Adrenal gland (tissue), 12 donors: Measurements from ENCODE around the gene RPS6KA4. TPM values are rescaled to one million over a fixed set of nuclear protein-coding genes. Genes with fewer than 3 reads are reported as not detected.
"Not testable (repeated sequence)": the region's sequence is repeated elsewhere in the genome, so short reads cannot be mapped to it uniquely, and the experiment has no call there.

ENCODE experiments used
- DNase-seq, 7 donors: peaks; one replicate each; pipeline ENCODE4 v3.0.0-alpha.2; 2019 to 2020
- H3K27ac ChIP-seq, 5 donors: fragments of 200-600 bp; sonication (generic) in 4 of 5; 1 replicate in 3 of 5; 2 replicates in 2 of 5; pipeline versions ENCODE4 v1.5.1 to v1.8.0; 2016 to 2020; ENCODE audit warnings: mild to moderate bottlenecking in 1 of 5
- H3K27me3 ChIP-seq: fragments of 200-600 bp; 2 replicates; pipeline ENCODE4 v1.8.0; 2021
- H3K36me3 ChIP-seq, 2 donors: fragments of 200-600 bp; replicated peaks in 1 of 2; 1 replicate in 1 of 2; 2 replicates in 1 of 2; pipeline versions ENCODE4 v1.5.1 to v1.8.0; 2018 to 2022
- H3K4me1 ChIP-seq, 2 donors: fragments of 200-600 bp; replicated peaks in 1 of 2; 1 replicate in 1 of 2; 2 replicates in 1 of 2; pipeline versions ENCODE4 v1.5.1 to v1.8.0; 2018 to 2021
- H3K4me3 ChIP-seq, 4 donors: fragments of 200-600 bp; sonication (generic) in 3 of 4; one replicate each; pipeline ENCODE4 v1.5.1; 2016 to 2018
- H3K9me3 ChIP-seq, 3 donors: fragments of 200-600 bp; sonication (generic) in 1 of 3; replicated peaks in 1 of 3; 1 replicate in 2 of 3; 2 replicates in 1 of 3; pipeline versions ENCODE4 v1.5.1 to v1.8.0; 2016 to 2021
- CTCF ChIP-seq, 6 experiments: fragments of 450-650 bp in 4 of 6; fragments of 200-600 bp in 2 of 6; sonication (generic) in 1 of 6; IDR thresholded peaks; 1 replicate in 5 of 6; 2 replicates in 1 of 6; pipeline versions ENCODE4 v1.5.1 to v1.8.0; 2016 to 2021; ENCODE audit warnings: antibody characterized with exemption in 6 of 6, mild to moderate bottlenecking in 2 of 6, moderate library complexity in 1 of 6
- POLR2A ChIP-seq, 2 donors: fragments of 450-650 bp; IDR thresholded peaks; one replicate each; pipeline ENCODE4 v1.6.1; 2017; ENCODE audit warnings: antibody characterized with exemption in 2 of 2, mild to moderate bottlenecking in 2 of 2, moderate library complexity in 1 of 2
- WGBS, 4 donors: extraction: QIAGEN DNeasy Blood & Tissue Kit in 2 of 4; methylation state at CpG; one replicate each; pipeline versions ENCODE4 v1.1.5 to v1.1.7; 2013 to 2017; 5-methylcytosine and 5-hydroxymethylcytosine counted together
- intact Hi-C, 2 donors: fragments of 100-400 bp; cut with DNase I; formaldehyde crosslinking; loops; one replicate each; pipeline versions ENCODE4 v1.14.1 to v1.15.0; 2022 to 2023
- polyA plus RNA-seq, 3 donors: library from polyadenylated mRNA; stranded (reverse); fragments of 200-250 nt in 2 of 3; fragments of 350-450 nt in 1 of 3; fragmentation: Illumina TruSeq in 1 of 3; extraction: RNeasy Lipid Tissue Mini Kit (QIAGEN cat#74804) in 1 of 3; gene quantifications; one replicate each; pipeline ENCODE4 v1.2.3, GENCODE V29; 2013 to 2014
- total RNA-seq, 9 donors: library from RNA; depleted of rRNA in 4 of 9; stranded (reverse); fragments of >200 nt in 4 of 9; fragments of 120-200 nt in 1 of 9; fragmentation: NEBNext Ultra II Directional in 1 of 9; extraction: Animal tissue kit (Norgen Biotek cat#: 25700) in 1 of 9; gene quantifications; one replicate each; pipeline versions ENCODE4 v1.1.0 to v1.2.4, GENCODE V29; 2013 to 2023
- donor health status: healthy with polysubstance abuse.
- donor health status: Bipolar disorder and iron deficiency.
- donor health status: DM: yes; HTN: yes; CAD: no.
- donor health status: DM: no; HTN: no; CAD: no.
- donor health status: DM: no; HTN: no; CAD: no.
- donor health status: DM: yes; HTN: yes; CAD: no.

RPS6KA4 gene
- total and polyA plus RNA-seq, 12 donors: 4.9 to 89.3 (median 26.3) TPM

GRCh38 chr11:64323373-64323772 is 35.6 kb upstream of the RPS6KA4 start:
- Histone ChIP-seq H3K27ac (peak overlapping the region in 2 of 5 donors; percentile 34 to 44), H3K36me3 (peaks cover 0 to 14% of the 10 kb centered on the region in 2 donors), H3K4me1 (peaks cover 10 to 11% of the 10 kb centered on the region in 2 donors), H3K27me3 (no peaks in the 10 kb centered on the region), H3K9me3 (no peaks in the 10 kb centered on the region), H3K4me3 (no peak overlapping the region)
- WGBS, 4 donors: 42 to 70% (median 67%) methylated on average over 2 to 5 of the region's 5 CpGs
- intact Hi-C loops: no loop called here
- TF ChIP-seq POLR2A (IDR thresholded peaks at IDR 0.05) (no peak), CTCF (IDR thresholded peaks at IDR 0.05) (no peak)
- DNase-seq: no peak

GRCh38 chr11:64323984-64324383 is 35.0 kb upstream of the RPS6KA4 start:
- H3K4me1 ChIP-seq, intact Hi-C loops, H3K9me3 ChIP-seq, H3K4me3 ChIP-seq, H3K27me3 ChIP-seq: not testable (repeated sequence)
- H3K36me3 ChIP-seq: peaks cover 0 to 14% of the 10 kb centered on the region in 2 donors
- H3K27ac ChIP-seq: peak overlapping the region in 4 of 5 donors; percentile 43 to 64 (median 46)
- peak in 2 of 7 donors; percentile 19 to 27 for DNase-seq
- WGBS, 4 donors: 49 to 78% (median 58%) methylated on average over 1 to 4 of the region's 4 CpGs

DNA sequence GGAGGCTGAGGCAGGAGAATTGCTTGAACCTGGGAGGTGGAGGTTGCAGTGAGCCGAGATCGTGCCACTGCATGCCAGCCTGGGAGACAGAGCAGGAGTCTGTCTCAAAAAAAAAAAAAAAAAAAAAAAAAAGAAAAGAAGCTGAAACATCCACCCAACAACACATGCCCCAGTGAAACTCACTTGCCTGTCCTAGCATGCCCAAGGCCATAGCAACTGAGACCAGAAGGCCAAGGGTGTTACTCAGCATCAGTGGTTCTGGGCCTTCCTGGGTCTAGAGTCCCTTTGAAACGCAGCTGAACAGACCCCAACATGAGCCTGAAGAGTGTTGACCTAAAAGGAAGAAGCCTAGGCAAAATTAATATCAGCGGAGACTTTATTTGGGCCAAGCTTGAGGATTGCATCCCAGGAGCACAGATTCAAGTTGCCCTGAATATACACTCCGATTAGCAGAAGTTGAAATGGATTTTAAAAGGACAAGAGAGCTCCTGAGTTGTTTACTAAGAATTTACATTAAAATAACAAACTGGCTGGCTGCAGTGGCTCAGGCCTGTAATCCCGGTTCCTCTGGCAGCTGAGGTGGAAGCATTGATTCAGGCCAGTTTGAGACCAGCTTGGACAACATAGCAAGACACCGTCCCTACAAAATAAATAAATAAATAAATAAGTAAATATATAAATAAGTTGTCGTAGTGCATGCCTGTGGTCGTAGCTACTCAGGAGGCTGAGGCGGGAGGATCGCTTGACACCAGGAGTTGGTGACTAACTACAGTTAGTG is 34.1 kb upstream of the RPS6KA4 start:
- intact Hi-C loops: no loop called here
- Histone ChIP-seq H3K9me3 (no peaks in the 10 kb centered on the region), H3K27ac (peak overlapping the region in 2 of 5 donors; percentile 44 to 64), H3K4me3 (no peak overlapping the region), H3K4me1 (no peaks in the 10 kb centered on the region), H3K27me3 (no peaks in the 10 kb centered on the region), H3K36me3 (peaks cover 0 to 14% of the 10 kb centered on the region in 2 donors)
- peak in 1 of 7 donors; percentile 43 for DNase-seq
- 75 to 82% (median 78%) methylated on average over 11 of the region's 11 CpGs for WGBS, 4 donors
- TF ChIP-seq CTCF (IDR thresholded peaks at IDR 0.05): no peak
- TF ChIP-seq POLR2A (IDR thresholded peaks at IDR 0.05): no peak

DNA sequence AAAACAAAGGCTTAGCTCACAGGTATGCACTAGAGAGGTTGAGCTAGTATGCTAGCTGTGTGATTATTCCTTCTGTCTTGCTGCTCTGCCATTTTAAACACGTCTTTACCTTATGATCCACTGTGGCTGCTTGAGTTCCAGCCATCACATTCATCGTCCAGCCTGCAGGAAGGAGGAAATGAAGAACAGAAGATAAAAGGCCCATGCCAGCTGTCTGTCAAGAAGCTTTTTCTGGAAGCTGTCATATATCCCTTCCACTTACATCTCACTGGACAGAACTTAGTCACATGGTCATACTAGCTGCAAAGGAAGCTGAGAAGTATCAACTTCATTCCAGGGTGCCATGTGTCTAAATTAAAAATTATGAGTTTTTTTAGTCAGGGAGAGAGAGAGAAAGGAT is 31.6 kb upstream of the RPS6KA4 start:
- peaks cover 0 to 5% of the 10 kb centered on the region in 2 donors for H3K36me3 ChIP-seq
- H3K4me3 ChIP-seq: no peak overlapping the region
- H3K9me3 ChIP-seq: no peaks in the 10 kb centered on the region
- H3K27ac ChIP-seq: no peak overlapping the region
- TF ChIP-seq CTCF (IDR thresholded peaks at IDR 0.05) (no peak), POLR2A (IDR thresholded peaks at IDR 0.05) (no peak)
- no peak for DNase-seq
- no peaks in the 10 kb centered on the region for H3K27me3 ChIP-seq
- H3K4me1 ChIP-seq: peaks cover 8 to 14% of the 10 kb centered on the region in 2 donors
- intact Hi-C loops: no loop called here
- 86 to 90% (median 88%) methylated on average over 2 of the region's 2 CpGs for WGBS, 4 donors

- no peak for TF ChIP-seq CTCF (IDR thresholded peaks at IDR 0.05)
- no peak for TF ChIP-seq POLR2A (IDR thresholded peaks at IDR 0.05)
- 92 to 97% (median 94%) methylated on average over 3 of the region's 3 CpGs for WGBS, 4 donors
- no peaks in the 10 kb centered on the region for H3K36me3 ChIP-seq
- no peak overlapping the region for H3K4me3 ChIP-seq
- intact Hi-C loops: no loop called here
- peaks cover 9 to 16% of the 10 kb centered on the region in 2 donors for H3K4me1 ChIP-seq
- H3K9me3 ChIP-seq: no peaks in the 10 kb centered on the region
- DNase-seq: no peak
- no peak overlapping the region for H3K27ac ChIP-seq
- H3K27me3 ChIP-seq: no peaks in the 10 kb centered on the region
Observed at GRCh38 chr11:64327993-64328392, 31.0 kb upstream of the RPS6KA4 start.
